NB4 (cell line): ENCODE data around the gene CXCL13.

Source experiments
- CTCF ChIP-seq: IDR thresholded peaks from one replicate; pipeline ENCODE4 v1.5.1; 2012; ENCODE audit warnings: low read depth, low read length
- MAX ChIP-seq: IDR thresholded peaks from 2 replicates; pipeline ENCODE4 v1.6.1; 2011; ENCODE audit warnings: low read depth, low read length
- MYC ChIP-seq: IDR thresholded peaks from 2 replicates; pipeline ENCODE4 v1.6.1; 2011; ENCODE audit warnings: low read depth, low read length
- POLR2A ChIP-seq: IDR thresholded peaks from 2 replicates; pipeline ENCODE4 v1.6.1; 2011; ENCODE audit warnings: mild to moderate bottlenecking; ENCODE audit not compliant: insufficient read length; ENCODE audit errors: extremely low read depth

GRCh38 chr4:77621254-77621653 is 15.6 kb downstream of the CXCL13 start:
- no peak for TF ChIP-seq CTCF
- no peak for TF ChIP-seq MAX
- TF ChIP-seq POLR2A: no peak
- TF ChIP-seq MYC: no peak
